ENCODE measurements around the gene VIPR2.

VIPR2 gene

DNA sequence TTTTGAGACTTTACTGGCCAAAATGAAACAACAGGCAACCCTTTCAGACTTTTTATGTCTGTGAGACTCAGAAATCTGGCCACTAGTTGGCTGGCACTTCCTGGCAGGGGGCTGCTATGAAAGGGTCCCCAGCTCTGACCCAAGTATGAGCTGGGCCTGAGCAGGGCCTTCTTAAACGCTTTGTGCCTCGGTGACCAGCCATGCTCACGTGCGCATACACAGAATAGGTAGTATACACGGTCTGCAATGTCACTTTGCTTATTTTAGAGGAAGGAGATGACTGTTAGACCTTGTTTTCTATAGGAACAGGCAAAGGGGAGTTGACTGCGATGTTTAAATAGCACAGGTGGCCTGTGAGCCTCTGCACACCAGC is 129.6 kb downstream of the VIPR2 start:
- Histone ChIP-seq H3K9me3 (ENCODE audit: control extremely low read depth in 1 of 5, control insufficient read depth in 4 of 5, insufficient read depth in 2 of 5, low read depth in 1 of 5, low read length in 4 of 5) (no peaks in the 10 kb centered on the region), H3K4me3 (ENCODE audit: control insufficient read depth in 1 of 7, extremely low read depth in 1 of 7, insufficient read depth in 4 of 7, low read depth in 2 of 7, low read length in 6 of 7) (no peak overlapping the region), H3K4me1 (ENCODE audit: control extremely low read depth in 1 of 4, control insufficient read depth in 4 of 4, insufficient read depth in 4 of 4, low read length in 3 of 4) (peaks cover 0 to 16% (median 3%) of the 10 kb centered on the region in 4 experiments), H3K27ac (ENCODE audit: insufficient read depth in 1 of 2, low read depth in 1 of 2, low read length in 2 of 2, poor library complexity in 1 of 2, severe bottlenecking in 2 of 2) (no peak overlapping the region), H3K27me3 (replicated peaks in 2 of 5; ENCODE audit: control insufficient read depth in 4 of 5, insufficient read depth in 5 of 5, low read length in 4 of 5) (no peaks in the 10 kb centered on the region), H3K36me3 (ENCODE audit: control insufficient read depth in 4 of 4, insufficient read depth in 4 of 4, low read length in 3 of 4) (no peaks in the 10 kb centered on the region)
- POLR2A ChIA-PET: no interaction called here
- 92% methylated on average over 6 of the region's 6 CpGs for WGBS (ENCODE audit: insufficient coverage)
- CTCF ChIA-PET: no interaction called here
- no peak for DNase-seq

DNA sequence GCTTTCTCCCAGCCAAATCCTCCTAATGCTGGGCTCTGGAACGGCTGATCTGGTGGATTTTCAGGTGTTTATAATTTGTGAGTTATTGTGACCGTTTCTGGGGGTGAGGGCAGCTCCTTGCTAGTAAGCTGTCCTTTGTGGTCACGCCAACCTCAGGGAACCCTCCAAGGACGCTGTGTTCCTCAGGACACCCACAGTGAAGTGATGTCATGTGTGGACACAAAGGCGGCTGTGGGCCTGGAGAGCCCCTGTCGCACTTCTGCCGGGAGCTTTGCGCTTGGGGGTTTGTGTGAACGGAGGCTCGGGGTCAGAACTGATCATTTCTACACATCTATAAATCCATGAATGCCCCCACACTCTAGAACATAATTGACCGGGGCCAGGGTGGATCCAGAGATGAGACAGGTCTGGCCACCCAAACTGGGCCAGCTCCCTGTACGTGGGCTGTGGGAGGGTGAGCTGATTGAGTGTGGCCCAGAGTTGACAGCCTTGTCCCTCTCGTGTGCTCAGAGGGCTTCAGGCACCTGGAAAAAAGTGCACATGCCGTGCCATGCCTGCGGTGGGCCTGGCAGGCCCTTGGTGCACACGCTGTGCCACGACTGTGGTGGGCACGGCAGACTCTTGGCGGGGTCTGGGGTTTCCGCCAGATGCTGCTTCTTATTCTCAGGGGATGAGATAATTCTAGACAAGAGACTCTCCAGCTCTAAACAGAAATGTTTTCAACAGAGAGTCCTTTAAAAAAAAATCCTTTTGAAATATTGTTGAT is 130.2 kb downstream of the VIPR2 start:
- peaks cover 0 to 16% (median 3%) of the 10 kb centered on the region in 4 experiments for H3K4me1 ChIP-seq (ENCODE audit: control extremely low read depth in 1 of 4, control insufficient read depth in 4 of 4, insufficient read depth in 4 of 4, low read length in 3 of 4)
- ChIA-PET CTCF (no interaction called here), POLR2A (no interaction called here)
- H3K4me3 ChIP-seq (ENCODE audit: control insufficient read depth in 1 of 7, extremely low read depth in 1 of 7, insufficient read depth in 4 of 7, low read depth in 2 of 7, low read length in 6 of 7): no peak overlapping the region
- no peaks in the 10 kb centered on the region for H3K36me3 ChIP-seq (ENCODE audit: control insufficient read depth in 4 of 4, insufficient read depth in 4 of 4, low read length in 3 of 4)
- no peak for DNase-seq
- H3K9me3 ChIP-seq (ENCODE audit: control extremely low read depth in 1 of 5, control insufficient read depth in 4 of 5, insufficient read depth in 2 of 5, low read depth in 1 of 5, low read length in 4 of 5): no peaks in the 10 kb centered on the region
- WGBS (ENCODE audit: insufficient coverage): 100% methylated on average over 15 of the region's 20 CpGs
- no peaks in the 10 kb centered on the region for H3K27me3 ChIP-seq (replicated peaks in 2 of 5; ENCODE audit: control insufficient read depth in 4 of 5, insufficient read depth in 5 of 5, low read length in 4 of 5)
- H3K27ac ChIP-seq (ENCODE audit: insufficient read depth in 1 of 2, low read depth in 1 of 2, low read length in 2 of 2, poor library complexity in 1 of 2, severe bottlenecking in 2 of 2): no peak overlapping the region

DNA sequence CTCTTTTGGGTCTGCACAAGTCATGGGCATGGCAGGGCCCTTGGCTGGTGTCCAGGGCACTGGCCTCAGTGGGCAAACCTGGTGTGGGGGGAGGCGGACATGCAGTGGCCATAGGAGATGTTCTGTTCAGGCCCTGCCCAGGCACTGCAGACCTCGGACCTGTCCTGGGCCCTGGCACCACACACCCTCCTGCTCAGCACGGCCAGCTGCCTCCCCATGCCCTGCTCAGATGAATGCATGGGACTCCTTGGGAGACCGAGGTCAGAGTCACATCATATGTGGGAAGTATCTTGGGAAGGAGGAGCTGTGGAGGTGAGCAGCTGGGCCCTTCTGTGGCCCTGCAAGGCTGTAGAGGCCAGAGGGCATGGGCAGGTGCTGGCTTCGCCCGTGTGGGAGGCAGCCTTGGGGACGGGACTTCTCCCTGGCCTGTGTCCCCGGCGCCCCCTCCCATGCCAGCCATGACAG is 130.8 kb downstream of the VIPR2 start:
- Histone ChIP-seq H3K27ac (ENCODE audit: insufficient read depth in 1 of 2, low read depth in 1 of 2, low read length in 2 of 2, poor library complexity in 1 of 2, severe bottlenecking in 2 of 2) (no peak overlapping the region), H3K4me3 (ENCODE audit: control insufficient read depth in 1 of 7, extremely low read depth in 1 of 7, insufficient read depth in 4 of 7, low read depth in 2 of 7, low read length in 6 of 7) (no peak overlapping the region), H3K27me3 (replicated peaks in 2 of 5; ENCODE audit: control insufficient read depth in 4 of 5, insufficient read depth in 5 of 5, low read length in 4 of 5) (peaks cover 0 to 2% (median 0%) of the 10 kb centered on the region in 5 experiments), H3K36me3 (ENCODE audit: control insufficient read depth in 4 of 4, insufficient read depth in 4 of 4, low read length in 3 of 4) (no peaks in the 10 kb centered on the region), H3K9me3 (ENCODE audit: control extremely low read depth in 1 of 5, control insufficient read depth in 4 of 5, insufficient read depth in 2 of 5, low read depth in 1 of 5, low read length in 4 of 5) (no peaks in the 10 kb centered on the region), H3K4me1 (ENCODE audit: control extremely low read depth in 1 of 4, control insufficient read depth in 4 of 4, insufficient read depth in 4 of 4, low read length in 3 of 4) (peaks cover 0 to 12% (median 3%) of the 10 kb centered on the region in 4 experiments)
- CTCF ChIA-PET: no interaction called here
- 98% methylated on average over 7 of the region's 9 CpGs for WGBS (ENCODE audit: insufficient coverage)
- no peak for DNase-seq
- POLR2A ChIA-PET: no interaction called here

DNA sequence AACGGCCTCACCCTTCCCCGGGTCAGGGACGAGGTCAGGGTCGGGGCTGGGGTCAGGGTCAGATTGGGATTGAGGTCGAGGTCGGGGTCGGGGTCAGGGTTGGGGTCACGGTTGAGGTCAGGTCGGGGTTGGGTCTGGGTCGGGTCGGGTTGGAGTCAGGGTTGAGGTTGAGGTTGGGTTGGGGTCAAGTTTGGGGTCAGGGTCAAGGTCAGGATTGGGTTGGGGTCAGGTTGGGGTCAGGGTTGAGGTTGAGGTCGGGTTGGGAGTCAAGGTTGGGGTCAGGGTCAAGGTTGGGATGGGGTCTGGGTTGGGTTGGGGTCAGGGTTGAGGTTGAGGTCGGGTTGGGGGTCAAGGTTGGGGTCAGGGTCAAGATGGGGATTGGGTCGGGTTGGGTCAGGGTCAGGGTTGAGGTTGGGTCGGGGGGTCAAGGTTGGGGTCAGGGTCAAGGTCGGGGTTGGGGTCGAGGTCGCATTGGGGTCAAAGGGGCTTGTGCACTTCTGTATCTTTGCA is 131.4 kb downstream of the VIPR2 start:
- ChIA-PET CTCF (no interaction called here), POLR2A (no interaction called here)
- 95% methylated on average over 18 of the region's 18 CpGs for WGBS (ENCODE audit: insufficient coverage)
- H3K4me3 ChIP-seq (ENCODE audit: control insufficient read depth in 1 of 7, extremely low read depth in 1 of 7, insufficient read depth in 4 of 7, low read depth in 2 of 7, low read length in 6 of 7): peak overlapping the region in 1 of 7 experiments; percentile 4
- no peaks in the 10 kb centered on the region for H3K36me3 ChIP-seq (ENCODE audit: control insufficient read depth in 4 of 4, insufficient read depth in 4 of 4, low read length in 3 of 4)
- no peaks in the 10 kb centered on the region for H3K9me3 ChIP-seq (ENCODE audit: control extremely low read depth in 1 of 5, control insufficient read depth in 4 of 5, insufficient read depth in 2 of 5, low read depth in 1 of 5, low read length in 4 of 5)
- peaks cover 0 to 4% (median 0%) of the 10 kb centered on the region in 5 experiments for H3K27me3 ChIP-seq (replicated peaks in 2 of 5; ENCODE audit: control insufficient read depth in 4 of 5, insufficient read depth in 5 of 5, low read length in 4 of 5)
- H3K4me1 ChIP-seq (ENCODE audit: control extremely low read depth in 1 of 4, control insufficient read depth in 4 of 4, insufficient read depth in 4 of 4, low read length in 3 of 4): peaks cover 0 to 12% (median 3%) of the 10 kb centered on the region in 4 experiments
- H3K27ac ChIP-seq (ENCODE audit: insufficient read depth in 1 of 2, low read depth in 1 of 2, low read length in 2 of 2, poor library complexity in 1 of 2, severe bottlenecking in 2 of 2): no peak overlapping the region
- peak in 2 of 3 donors; percentile 13 to 19 for DNase-seq

DNA sequence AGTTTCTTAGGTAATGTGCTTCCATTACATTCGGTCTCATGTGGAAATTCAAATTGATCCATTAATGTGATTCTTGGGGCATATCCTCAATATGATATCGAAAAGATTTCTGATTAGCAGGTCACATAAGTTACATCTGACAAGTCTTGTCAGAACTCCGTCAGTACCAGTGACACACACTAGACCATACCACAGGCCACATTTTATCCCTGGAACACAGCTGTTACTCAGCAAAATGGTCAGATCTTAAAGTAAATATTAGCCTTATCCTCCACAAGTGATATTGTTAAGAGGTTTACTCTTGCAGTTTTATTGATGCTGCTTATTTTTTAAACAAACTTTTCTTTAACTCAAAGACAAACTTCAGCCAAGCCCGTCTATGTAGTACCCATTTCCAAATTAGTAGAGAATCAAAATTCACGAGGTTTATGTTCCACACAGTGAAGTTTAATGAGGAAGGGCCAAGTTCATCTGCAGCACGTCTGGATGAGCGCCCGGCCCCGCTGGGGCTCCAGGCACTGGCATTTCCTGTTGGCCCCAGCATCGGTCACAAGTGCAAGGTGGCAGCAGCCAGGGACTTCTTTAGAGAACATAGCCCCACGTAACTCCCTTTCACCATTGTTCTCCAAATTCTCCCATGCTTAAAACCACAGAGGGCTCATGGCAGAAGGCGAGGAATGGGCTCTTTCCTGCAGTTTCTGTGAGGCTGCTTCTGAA is 132.2 kb downstream of the VIPR2 start:
- WGBS (ENCODE audit: insufficient coverage): 36% methylated on average over 12 of the region's 12 CpGs
- H3K27ac ChIP-seq (ENCODE audit: insufficient read depth in 1 of 2, low read depth in 1 of 2, low read length in 2 of 2, poor library complexity in 1 of 2, severe bottlenecking in 2 of 2): no peak overlapping the region
- peaks cover 0 to 12% (median 3%) of the 10 kb centered on the region in 4 experiments for H3K4me1 ChIP-seq (ENCODE audit: control extremely low read depth in 1 of 4, control insufficient read depth in 4 of 4, insufficient read depth in 4 of 4, low read length in 3 of 4)
- peak overlapping the region in 1 of 7 experiments; percentile 4 for H3K4me3 ChIP-seq (ENCODE audit: control insufficient read depth in 1 of 7, extremely low read depth in 1 of 7, insufficient read depth in 4 of 7, low read depth in 2 of 7, low read length in 6 of 7)
- no peaks in the 10 kb centered on the region for H3K9me3 ChIP-seq (ENCODE audit: control extremely low read depth in 1 of 5, control insufficient read depth in 4 of 5, insufficient read depth in 2 of 5, low read depth in 1 of 5, low read length in 4 of 5)
- ChIA-PET CTCF (interaction anchor here (0.7 to 1.2 kb wide), 2 partner anchors 18 to 126 kb away, joined by 3 to 4 read pairs; no protein-coding TSS in a partner anchor), POLR2A (no interaction called here)
- H3K27me3 ChIP-seq (replicated peaks in 2 of 5; ENCODE audit: control insufficient read depth in 4 of 5, insufficient read depth in 5 of 5, low read length in 4 of 5): peaks cover 0 to 4% (median 0%) of the 10 kb centered on the region in 5 experiments
- DNase-seq: peak in 2 of 3 donors; percentile 54 to 70
- H3K36me3 ChIP-seq (ENCODE audit: control insufficient read depth in 4 of 4, insufficient read depth in 4 of 4, low read length in 3 of 4): no peaks in the 10 kb centered on the region

DNA sequence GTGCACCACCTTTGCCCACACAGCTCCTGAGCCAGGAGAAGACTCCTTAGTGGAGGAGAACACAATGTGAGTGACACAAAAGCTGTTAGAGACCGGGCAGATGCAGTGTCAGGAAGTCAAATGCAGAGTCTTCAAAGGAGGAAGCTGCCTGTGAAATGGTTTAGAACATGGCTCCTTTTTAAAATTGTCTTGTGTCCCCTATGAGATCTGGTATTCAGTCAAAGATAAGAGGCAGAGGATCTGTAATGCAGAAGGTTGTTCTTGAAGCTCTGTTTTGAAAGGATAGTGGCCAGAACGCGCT is 133.0 kb downstream of the VIPR2 start:
- no peaks in the 10 kb centered on the region for H3K36me3 ChIP-seq (ENCODE audit: control insufficient read depth in 4 of 4, insufficient read depth in 4 of 4, low read length in 3 of 4)
- H3K4me3 ChIP-seq (ENCODE audit: control insufficient read depth in 1 of 7, extremely low read depth in 1 of 7, insufficient read depth in 4 of 7, low read depth in 2 of 7, low read length in 6 of 7): no peak overlapping the region
- DNase-seq: peak in 1 of 3 donors; percentile 12
- no peaks in the 10 kb centered on the region for H3K9me3 ChIP-seq (ENCODE audit: control extremely low read depth in 1 of 5, control insufficient read depth in 4 of 5, insufficient read depth in 2 of 5, low read depth in 1 of 5, low read length in 4 of 5)
- peaks cover 0 to 4% (median 0%) of the 10 kb centered on the region in 5 experiments for H3K27me3 ChIP-seq (replicated peaks in 2 of 5; ENCODE audit: control insufficient read depth in 4 of 5, insufficient read depth in 5 of 5, low read length in 4 of 5)
- 70% methylated on average over 3 of the region's 3 CpGs for WGBS (ENCODE audit: insufficient coverage)
- POLR2A ChIA-PET: interaction anchor here (0.6 kb wide), 1 partner anchor 163 kb away, joined by 3 read pairs; no protein-coding TSS in a partner anchor
- H3K4me1 ChIP-seq (ENCODE audit: control extremely low read depth in 1 of 4, control insufficient read depth in 4 of 4, insufficient read depth in 4 of 4, low read length in 3 of 4): peaks cover 0 to 12% (median 3%) of the 10 kb centered on the region in 4 experiments
- H3K27ac ChIP-seq (ENCODE audit: insufficient read depth in 1 of 2, low read depth in 1 of 2, low read length in 2 of 2, poor library complexity in 1 of 2, severe bottlenecking in 2 of 2): no peak overlapping the region
- CTCF ChIA-PET: interaction anchor here (0.7 to 1.2 kb wide), 2 partner anchors 19 to 125 kb away, joined by 3 to 4 read pairs; no protein-coding TSS in a partner anchor
